DMS114 treated with DMSO at 0.1 percent for 48 hours (cell line): ENCODE measurements around the gene TANC1.

Source experiments
- DNase-seq: peaks from one replicate; lab custom pipeline; 2025; ENCODE audit not compliant: unreplicated experiment; lab: John Stamatoyannopoulos, UW

The TANC1 gene

DNA sequence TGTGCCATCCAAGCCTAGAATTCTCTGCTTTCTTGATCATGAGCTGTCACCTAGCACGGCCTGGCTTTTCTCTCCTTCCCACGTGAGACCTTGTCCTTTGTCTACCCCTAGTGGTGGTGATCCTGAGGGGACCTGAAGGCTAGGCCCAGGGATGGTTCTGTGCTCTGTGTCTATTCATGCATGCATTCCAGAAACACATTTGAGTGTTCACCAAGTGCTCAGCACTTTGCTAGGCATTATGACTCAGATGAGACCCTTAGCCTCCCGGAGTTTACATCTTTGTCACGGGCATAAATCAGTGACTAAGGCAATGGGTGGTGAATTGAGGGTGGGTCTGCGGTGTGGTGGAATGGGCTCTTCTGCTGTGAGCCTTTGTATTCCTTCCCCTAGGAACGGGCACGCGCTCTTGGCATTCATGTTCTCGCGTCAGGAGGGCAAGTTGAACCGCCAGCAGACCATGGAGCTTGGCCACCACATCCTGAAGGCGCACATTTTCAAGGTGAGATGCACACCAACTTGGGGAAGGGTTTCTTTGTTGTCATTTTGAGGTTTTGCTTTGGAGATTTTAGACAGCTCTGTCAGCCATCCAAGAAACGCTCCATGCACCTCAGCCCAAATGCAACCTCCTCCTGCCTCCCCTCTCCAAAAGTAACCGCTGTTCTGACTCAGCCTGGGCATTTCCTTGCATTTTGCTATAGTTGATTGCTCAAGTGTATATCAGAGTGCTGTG lies 217.1 kb downstream of the TANC1 start:
- no peak for DNase-seq

DNA sequence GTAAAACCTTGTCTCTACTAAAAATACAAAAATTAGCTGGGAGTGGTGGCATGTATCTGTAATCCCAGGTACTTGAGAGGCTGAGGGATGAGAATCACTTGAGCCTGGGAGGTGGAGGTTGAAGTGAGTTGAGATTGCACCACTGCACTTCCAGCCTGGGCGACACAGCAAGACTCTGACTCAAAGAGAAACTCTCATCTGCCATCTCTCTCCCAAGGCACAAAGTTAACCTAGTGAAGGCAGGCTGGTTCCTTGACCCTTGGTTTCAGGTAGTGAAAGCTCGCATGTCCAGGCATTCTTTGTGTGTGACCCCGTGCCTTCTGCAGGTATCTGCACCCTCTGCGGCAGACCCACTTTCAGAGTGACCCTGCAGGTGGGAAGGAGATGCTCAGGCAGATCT lies 218.0 kb downstream of the TANC1 start:
- DNase-seq, result no peak

DNA sequence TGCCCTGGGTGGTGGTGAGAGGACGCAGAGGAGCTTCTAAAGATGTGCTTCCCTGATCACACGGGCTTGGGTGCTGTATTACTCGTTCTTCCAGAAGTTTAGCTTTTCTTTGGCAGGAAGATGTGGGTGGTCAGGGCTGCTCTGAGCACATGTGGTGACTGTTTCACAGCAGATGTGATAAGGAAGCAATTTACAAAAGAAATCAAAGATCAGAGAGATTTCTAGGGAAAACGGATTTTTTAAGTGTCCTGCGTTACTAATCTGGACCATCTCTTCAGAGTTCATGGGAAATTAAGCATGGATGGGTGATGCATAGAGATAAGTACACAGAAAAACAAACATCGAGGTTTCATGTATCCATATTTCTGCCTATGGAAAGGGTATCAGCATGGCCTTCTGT lies 218.7 kb downstream of the TANC1 start:
- no peak for DNase-seq

DNA sequence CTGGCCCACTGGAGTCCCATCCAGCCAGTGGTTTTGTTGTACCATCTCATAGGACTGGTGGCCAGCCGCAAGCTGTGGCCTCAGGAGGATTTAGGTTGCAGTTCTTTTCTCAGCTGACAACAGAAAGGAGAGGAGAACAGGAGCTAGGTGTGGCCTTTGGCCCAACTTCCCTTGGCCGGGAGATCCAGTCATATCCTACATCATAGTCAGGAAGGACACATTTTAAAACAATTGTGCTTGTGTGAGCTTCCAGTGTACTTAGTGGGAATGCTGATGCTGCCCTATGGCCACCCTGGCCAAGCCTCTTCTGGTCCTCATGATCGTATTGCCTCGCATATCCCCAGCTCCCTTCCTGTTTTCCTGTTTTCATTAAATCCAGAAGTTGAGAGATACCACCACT lies 220.0 kb downstream of the TANC1 start:
- no peak for DNase-seq

DNA sequence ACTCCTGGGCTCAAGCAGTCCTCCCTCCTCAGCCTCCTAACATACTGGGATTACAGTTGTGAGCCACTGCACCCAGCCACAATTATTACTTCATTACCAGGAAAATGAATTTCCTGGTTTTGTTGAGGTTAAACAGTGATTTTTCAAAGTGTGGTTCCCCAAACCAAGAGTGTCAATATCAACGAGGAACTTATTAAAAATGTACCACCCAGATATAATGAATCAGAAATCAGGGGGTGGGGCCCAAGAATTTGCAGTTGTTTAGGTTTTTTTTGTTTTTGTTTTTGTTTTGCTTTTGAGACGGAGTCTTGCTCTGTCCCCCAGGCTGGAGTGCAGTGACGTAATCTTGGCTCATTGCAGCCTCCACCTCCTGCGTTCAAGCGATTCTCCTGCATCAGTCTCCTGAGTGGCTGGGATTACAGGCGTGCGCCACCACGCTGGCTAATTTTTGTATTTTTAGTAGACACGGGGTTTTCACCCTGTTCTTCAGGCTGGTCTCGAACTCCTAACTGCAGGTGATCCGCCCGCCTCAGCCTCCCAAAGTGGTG lies 224.0 kb downstream of the TANC1 start:
- DNase-seq, result no peak

DNA sequence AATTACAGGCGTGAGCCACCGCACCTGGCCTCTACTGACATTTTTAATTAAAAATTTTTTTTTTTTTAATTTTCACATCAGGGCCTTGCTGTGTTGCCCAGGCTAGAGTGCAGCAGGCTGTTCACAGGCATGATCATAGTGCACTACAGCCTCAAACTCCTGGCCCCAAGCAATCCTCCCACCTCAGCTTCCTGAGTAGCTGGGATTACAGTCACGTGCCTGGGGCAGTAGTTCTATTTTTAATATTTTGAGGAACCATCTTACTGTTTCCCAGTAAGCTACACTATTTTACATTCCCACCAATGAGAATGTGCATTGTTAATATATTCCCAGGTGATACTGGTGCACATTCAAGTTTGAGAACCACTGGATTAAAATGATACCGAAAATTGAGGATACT lies 225.4 kb downstream of the TANC1 start:
- DNase-seq, result no peak

DNA sequence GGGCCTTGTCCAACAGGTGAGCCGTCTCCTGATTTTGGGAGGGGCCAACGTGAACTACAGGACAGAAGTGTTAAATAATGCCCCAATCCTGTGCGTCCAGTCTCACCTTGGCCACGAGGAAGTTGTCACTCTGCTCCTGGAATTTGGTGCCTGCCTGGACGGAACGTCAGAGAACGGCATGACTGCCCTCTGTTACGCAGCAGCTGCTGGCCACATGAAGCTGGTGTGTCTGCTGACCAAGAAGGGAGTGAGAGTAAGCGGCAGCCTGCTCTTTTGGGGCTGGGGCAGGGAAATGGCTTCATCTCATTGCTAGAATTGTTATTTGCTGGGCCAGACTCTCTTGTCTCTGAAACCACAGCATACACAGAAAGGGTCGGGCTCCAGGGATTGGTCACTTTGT lies 225.8 kb downstream of the TANC1 start:
- no peak for DNase-seq

DNA sequence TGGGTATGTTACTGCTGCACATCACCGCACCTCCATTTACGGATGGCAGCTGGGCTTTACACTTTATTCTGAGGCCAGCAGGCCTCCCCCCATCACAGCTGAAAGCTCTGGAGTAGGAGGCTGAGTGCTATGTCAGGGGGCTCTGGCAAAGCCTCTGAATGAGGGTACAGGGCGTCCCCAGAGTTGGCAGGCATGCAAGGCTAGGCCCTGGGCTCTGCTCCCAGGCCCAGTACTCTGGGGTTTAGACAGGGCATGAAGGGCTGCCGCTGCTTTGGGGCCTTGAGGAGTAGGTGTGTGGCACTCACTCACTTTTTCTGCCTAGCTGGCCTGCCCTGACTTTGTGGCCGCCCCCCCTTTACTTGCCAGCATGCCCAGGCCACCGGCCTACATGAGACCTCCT lies 227.3 kb downstream of the TANC1 start:
- DNase-seq, result no peak

DNA sequence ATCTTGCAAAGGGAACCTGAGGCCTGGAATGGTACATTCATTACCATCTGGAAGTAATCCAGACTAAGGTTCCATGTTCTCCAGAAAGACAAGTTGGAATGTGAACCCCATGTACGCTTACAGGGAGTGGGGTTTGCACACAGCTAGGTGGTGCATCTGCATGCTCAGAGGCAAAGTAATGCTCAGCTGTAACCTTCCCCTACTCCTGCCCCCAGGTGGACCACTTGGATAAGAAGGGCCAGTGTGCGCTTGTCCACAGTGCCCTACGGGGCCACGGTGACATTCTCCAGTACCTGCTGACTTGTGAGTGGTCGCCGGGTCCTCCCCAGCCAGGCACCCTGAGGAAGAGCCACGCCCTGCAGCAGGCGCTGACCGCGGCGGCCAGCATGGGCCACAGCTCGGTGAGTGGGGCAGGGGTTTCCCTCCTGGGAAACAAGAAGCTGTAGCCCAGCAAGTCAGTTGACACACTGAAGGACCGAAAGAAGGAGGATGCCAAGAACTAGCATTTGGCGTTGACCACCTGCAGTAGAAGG lies 228.0 kb downstream of the TANC1 start:
- DNase-seq, result no peak

DNA sequence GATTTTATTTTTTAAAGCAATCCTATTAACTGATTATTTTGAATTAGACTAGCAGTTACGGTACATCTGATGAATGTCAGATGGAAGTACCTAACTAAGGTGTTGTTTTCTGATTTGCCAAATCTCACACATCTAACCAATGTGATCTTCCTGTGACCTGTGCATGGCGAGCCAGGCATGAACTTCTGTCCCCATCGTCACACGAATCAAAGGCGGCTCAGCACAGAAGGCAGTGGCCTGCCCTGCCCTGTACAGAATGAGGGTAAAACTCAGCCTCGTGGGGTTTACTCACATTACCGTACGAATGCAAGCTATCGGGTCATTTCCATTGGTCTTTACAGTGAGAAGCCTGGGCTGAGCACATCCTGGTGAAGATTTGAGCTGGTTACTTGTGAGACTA lies 230.8 kb downstream of the TANC1 start:
- DNase-seq, result no peak

DNA sequence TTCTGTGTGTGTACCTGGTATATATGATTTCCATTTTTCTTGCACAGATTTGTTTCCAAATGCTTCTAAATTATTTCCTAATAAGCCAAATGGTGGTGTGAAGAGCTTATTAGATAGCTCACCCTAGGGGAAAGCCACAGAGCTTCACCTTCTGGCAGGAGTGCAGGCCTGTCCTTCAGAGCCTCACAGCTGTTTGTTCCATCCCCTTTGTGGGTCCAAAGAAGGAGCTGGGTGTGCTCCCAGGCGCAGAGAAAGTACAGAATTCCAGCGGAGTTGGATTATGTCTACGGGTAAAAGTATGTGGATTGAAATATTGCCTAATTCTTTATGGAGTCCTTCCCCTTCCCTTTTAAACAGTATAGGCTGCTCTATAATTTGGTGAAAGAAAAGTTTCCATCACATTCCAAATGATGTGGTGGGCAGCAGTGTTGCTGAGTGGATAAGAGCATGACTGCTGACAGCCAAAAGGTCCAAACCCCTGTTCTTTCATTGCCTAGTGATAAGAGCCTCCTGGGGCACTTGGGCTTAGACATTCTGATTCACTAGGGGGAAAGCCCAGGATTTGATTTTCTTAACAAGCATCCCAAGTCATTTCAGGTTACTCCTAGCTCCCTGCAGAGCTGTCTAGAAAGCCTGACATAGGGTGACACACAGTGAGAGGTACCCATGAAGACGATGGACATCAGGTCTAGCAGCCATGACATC lies 231.5 kb downstream of the TANC1 start:
- no peak for DNase-seq

DNA sequence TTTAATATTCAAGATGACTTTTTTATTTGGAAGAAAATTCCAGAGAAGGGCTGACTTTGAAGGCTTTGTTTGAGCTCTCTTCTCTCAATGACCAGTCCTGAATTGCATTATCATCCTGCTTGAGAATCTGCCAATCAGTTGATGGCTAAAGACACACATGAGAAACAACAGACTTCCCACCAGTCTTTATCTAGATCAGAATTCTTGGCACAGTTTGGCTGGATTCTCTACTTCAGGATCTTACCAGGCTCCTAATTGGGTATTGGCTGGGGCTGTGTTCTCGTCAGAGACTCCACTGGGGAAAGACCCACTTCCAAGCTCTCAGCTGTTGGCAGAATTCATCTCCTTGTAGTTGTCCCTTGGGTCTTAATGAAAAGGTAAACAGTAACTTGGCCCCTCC lies 232.1 kb downstream of the TANC1 start:
- DNase-seq, result no peak

DNA sequence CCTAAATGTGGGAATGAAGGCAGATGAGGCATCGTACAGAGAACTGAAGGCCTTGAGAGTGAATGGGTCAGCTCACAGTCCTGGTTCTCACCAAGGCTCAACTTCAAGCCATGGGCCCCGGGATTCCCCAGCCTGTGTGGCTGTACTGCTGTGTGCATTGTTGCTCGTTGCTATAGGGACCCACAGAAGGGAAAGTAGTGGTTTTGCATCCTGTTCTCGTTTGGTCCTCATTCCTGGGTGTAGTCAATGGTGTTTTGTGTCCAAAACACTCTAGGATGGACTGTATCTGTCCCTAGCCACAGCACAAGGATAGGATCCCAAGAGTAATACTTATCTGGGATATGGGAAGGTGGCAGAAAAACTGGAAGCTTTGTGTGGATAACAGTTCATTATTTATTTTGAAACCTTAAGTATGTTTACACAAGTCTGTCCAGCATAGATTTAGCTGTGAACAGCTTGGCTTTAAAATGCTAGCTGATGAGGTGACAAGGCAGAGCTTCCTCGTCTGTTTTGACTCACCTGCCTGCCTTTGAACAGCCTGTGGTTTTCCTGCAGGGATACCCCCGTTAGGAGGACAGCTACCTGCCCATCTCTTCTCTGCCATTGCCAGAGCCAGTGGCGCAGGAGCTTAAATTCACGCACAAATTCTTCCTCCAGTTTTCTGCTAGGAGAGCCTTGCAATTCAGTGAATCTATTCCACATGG lies 233.1 kb downstream of the TANC1 start:
- DNase-seq, result no peak

DNA sequence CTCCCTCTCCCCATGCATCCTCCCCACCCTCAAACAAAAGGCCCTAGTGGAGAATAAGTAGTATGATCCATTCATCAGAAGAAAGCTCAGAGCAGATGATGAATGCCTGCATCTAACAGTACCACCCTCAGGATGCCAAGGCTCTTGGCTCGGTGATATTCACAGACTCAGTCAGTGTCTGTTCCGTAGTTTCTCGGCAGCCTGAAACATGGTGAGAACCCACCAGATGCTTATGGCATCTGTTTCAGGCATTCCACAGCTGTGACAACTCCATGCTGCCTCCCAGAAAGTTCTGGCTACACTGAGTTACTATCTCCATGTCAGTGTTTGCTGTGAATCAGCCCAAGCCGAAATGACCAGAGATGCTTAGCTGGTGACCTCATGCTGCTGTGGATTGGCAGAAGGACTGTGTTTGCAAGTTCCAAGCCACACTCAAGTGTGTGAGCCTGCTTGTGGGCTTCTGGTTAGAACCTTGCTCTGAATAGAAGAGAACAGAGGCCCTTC lies 234.2 kb downstream of the TANC1 start:
- no peak for DNase-seq

DNA sequence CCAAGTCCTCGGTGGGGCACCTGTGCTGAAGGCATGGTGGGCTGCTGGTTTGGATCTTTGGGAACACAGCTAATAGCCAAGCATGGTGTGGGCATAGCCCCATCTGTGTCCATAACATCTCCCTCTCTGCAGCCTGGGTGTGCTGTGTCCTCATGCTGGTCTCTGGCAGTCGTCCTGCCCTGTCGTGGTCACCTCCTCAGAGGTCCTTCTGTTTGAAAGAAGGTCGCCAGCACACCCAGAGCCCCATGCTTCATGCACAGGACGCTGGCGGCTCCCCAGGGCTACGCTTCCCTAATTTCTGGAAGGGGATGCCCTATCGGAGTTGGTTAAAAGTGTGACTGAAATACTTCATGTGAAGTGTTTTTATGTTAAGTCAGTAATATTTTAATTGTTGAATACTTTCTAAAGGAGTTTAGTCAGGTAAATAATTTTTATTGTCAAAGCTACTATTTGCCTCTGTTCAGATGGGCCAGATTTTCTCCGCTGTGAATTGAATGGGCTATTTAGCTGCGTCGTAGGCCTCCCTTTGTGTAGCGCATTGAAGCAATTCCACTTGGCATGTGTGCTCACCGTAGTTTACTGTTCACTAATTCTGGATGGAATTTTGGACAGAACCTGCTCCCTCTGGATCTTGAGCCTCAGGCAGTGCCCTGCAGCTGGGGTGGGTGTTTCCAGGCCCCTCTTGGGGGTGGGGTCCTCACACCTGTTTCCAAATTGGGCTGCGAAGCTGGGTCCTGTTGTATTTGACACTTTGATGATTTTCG lies 236.1 kb downstream of the TANC1 start:
- no peak for DNase-seq

DNA sequence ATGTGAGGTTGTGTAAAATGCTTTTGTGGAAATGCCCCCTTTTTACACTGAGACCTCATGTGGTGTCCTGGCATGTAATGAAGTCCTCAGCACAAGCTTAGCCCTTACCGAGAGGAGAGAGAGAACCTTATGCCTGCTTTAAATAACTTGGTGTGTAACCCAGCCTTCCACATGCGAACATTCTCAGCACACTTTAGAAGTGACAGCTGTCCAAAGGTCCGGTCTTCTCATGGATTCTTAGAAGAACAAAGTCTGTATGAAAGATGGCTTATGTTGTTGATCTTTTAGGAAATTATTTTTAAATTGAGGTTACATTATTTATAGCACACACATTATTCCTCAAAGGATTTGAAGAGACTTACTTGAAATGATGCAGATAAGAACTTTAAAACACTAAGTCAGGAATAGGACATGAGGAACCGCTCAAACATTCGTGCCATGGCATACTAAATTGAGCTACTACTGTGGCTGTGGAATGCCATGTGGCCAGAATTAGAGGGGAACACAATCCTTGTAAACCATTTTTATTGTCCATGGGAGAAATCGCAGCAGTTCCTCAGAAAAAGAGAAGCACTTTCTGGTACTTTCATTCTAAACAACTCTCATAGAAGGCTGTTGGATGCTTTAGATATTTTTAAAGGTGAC lies 238.4 kb downstream of the TANC1 start:
- no peak for DNase-seq

DNA sequence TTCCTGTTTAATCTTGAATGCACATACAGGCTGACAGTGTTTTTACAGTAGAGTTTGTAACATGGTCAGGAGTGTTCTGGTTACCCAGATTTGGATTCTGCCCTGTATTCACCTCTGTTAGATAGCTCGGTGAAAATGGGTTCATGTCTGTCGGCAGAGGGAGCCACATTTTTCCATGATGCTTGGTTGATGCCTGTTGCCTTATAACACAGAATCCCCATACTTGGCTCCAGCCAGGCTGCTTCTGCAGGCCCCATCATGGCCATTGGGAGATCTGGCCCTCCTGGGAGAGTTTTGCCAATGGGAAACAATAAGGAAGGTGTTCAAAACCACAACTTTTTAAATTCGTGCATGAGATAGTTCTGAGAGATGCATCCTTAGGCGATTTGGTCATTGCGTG lies 240.0 kb downstream of the TANC1 start:
- no peak for DNase-seq

DNA sequence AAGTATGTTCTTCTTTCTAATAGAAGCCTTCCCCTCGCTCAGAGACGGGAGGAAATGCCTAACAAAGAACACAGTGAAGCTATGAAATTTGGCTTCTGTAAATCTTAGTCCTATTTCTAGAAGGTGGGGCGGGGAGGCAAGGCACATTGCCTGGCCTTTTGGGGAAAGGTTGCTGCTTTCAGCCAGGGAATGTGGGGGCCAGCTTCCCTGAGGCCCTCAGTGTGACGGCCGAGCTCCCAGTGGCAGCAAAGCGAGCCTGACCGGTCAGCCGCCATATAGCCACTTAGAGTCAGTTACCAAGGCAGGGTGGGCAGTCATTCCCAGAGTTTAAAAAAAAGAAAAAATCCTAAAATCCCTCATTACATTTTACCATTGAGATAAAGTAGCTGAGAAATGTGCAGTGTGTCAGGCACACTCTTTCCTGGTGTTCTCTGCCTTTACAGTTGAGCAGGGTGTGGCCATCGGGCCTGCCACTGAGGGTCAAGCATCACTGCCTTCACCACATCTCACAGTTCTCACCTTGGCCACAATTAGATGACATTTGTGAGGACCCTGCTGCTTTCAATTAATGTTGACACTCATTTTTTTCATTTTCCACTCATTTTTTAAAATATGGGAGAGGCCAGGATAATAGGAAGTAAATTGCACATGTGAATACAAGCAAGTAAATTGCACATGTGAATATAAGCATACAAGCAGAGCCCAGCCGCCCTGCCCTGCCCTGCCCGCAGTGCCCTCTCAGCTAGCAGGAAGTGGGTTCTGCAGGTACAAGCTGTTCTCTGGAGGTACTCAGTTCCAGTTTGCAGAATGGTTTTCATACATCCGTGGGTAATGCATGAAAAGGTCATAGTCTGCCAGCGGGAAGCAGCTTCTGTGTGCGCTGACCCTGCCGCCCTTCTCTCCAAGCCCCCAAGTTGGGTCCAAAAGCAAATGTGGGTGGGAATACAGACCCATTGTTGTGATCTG lies 241.2 kb downstream of the TANC1 start:
- no peak for DNase-seq
